Measurements from ENCODE around the gene DDX25.

GRCh38 chr11:125943661-125944349 lies 39.5 kb downstream of the DDX25 start:
- TF ChIP-seq CTCF (IDR thresholded peaks at IDR 0.05) = no peak
- no peak for TF ChIP-seq POLR2A (IDR thresholded peaks at IDR 0.05)
